CD14-positive monocyte (primary cell): ENCODE measurements around the gene PICK1. TPM values are rescaled to one million over a fixed set of nuclear protein-coding genes. Genes with fewer than 3 reads are reported as not detected.

ENCODE experiments used
- DNase-seq, 3 donors: peaks; one replicate each; pipeline ENCODE4 v3.0.0-alpha.2; 2011 to 2022
- H2AFZ ChIP-seq: 2 replicates; pipeline ENCODE4 v1.6.0; 2012; ENCODE audit warnings: mild to moderate bottlenecking, low read depth, low read length, inconsistent platforms; ENCODE audit not compliant: insufficient read depth, poor library complexity, severe bottlenecking
- H3K27ac ChIP-seq, 2 donors: 1 replicate in 1 of 2; 2 replicates in 1 of 2; pipeline ENCODE4 v1.5.1; 2012 to 2013; ENCODE audit warnings: low read length in 2 of 2, control low read depth in 1 of 2, inconsistent platforms in 1 of 2, low read depth in 1 of 2, mild to moderate bottlenecking in 1 of 2
- H3K27me3 ChIP-seq, 2 donors: one replicate each; pipeline versions ENCODE4 v1.6.0 to v1.6.1; 2011 to 2013; ENCODE audit warnings: low read length in 2 of 2; ENCODE audit not compliant: control insufficient read depth in 2 of 2, insufficient read depth in 2 of 2
- H3K36me3 ChIP-seq, 2 donors: replicated peaks in 1 of 2; 1 replicate in 1 of 2; 2 replicates in 1 of 2; pipeline versions ENCODE4 v1.5.1 to v1.6.1; 2012 to 2013; ENCODE audit warnings: low read length in 2 of 2, control low read depth in 1 of 2, inconsistent platforms in 1 of 2, mild to moderate bottlenecking in 1 of 2; ENCODE audit not compliant: insufficient read depth in 2 of 2, control insufficient read depth in 1 of 2
- H3K4me1 ChIP-seq, 2 donors: 1 replicate in 1 of 2; 2 replicates in 1 of 2; pipeline versions ENCODE4 v1.5.1 to v1.6.1; 2012 to 2013; ENCODE audit warnings: low read length in 2 of 2, control low read depth in 1 of 2, inconsistent platforms in 1 of 2, mild to moderate bottlenecking in 1 of 2, moderate library complexity in 1 of 2; ENCODE audit not compliant: insufficient read depth in 2 of 2, control insufficient read depth in 1 of 2
- H3K4me2 ChIP-seq: replicated peaks from 2 replicates; pipeline ENCODE3; 2012; ENCODE audit warnings: low read length, moderate library complexity, mild to moderate bottlenecking; ENCODE audit not compliant: poor library complexity, severe bottlenecking; ENCODE audit errors: extremely low read depth
- H3K4me3 ChIP-seq, 3 experiments: fragments of 200-600 bp in 1 of 3; sonication (generic) in 1 of 3; replicated peaks in 1 of 3; 1 replicate in 2 of 3; 2 replicates in 1 of 3; pipeline ENCODE4 v1.5.1; 2011 to 2013; ENCODE audit warnings: low read length in 3 of 3, mild to moderate bottlenecking in 3 of 3, control low read depth in 2 of 3, low read depth in 2 of 3, inconsistent platforms in 1 of 3, moderate library complexity in 1 of 3
- H3K79me2 ChIP-seq: 2 replicates; pipeline ENCODE4 v1.6.0; 2012; ENCODE audit warnings: mild to moderate bottlenecking, control low read depth, inconsistent platforms, low read length, moderate library complexity; ENCODE audit not compliant: insufficient read depth
- H3K9ac ChIP-seq: 2 replicates; pipeline ENCODE4 v1.6.0; 2017; ENCODE audit warnings: low read length, mild to moderate bottlenecking; ENCODE audit not compliant: insufficient read depth, poor library complexity, severe bottlenecking
- H3K9me3 ChIP-seq, 2 donors: replicated peaks in 1 of 2; 1 replicate in 1 of 2; 2 replicates in 1 of 2; pipeline versions ENCODE4 v1.5.1 to v1.6.1; 2012 to 2013; ENCODE audit warnings: low read length in 2 of 2, control low read depth in 1 of 2; ENCODE audit not compliant: control insufficient read depth in 1 of 2, insufficient read depth in 1 of 2
- H4K20me1 ChIP-seq: 2 replicates; pipeline ENCODE4 v1.6.0; 2012; ENCODE audit warnings: mild to moderate bottlenecking, low read length, control low read depth, moderate library complexity; ENCODE audit not compliant: insufficient read depth
- H3K27ac Mint-ChIP-seq, 7 donors: one replicate each; pipeline ENCODE4 v1.8.0; 2020; ENCODE audit warnings: mild to moderate bottlenecking in 7 of 7, mixed read lengths in 7 of 7, moderate library complexity in 6 of 7, inconsistent platforms in 2 of 7
- H3K27me3 Mint-ChIP-seq, 3 donors: one replicate each; pipeline ENCODE4 v1.8.0; 2021 to 2022; ENCODE audit warnings: low read depth in 3 of 3, mild to moderate bottlenecking in 3 of 3, mixed read lengths in 3 of 3, moderate library complexity in 3 of 3, inconsistent platforms in 1 of 3
- H3K36me3 Mint-ChIP-seq, 2 donors: one replicate each; pipeline ENCODE4 v1.8.0; 2020; ENCODE audit warnings: mixed read lengths in 2 of 2, inconsistent platforms in 1 of 2, mild to moderate bottlenecking in 1 of 2
- H3K4me1 Mint-ChIP-seq: one replicate; pipeline ENCODE4 v1.8.0; 2020; ENCODE audit warnings: mild to moderate bottlenecking, mixed read lengths
- H3K4me3 Mint-ChIP-seq, 2 donors: one replicate each; pipeline ENCODE4 v1.8.0; 2020; ENCODE audit warnings: mild to moderate bottlenecking in 2 of 2, mixed read lengths in 2 of 2, moderate library complexity in 1 of 2
- H3K9me3 Mint-ChIP-seq, 7 donors: one replicate each; pipeline ENCODE4 v1.8.0; 2020 to 2022; ENCODE audit warnings: mixed read lengths in 7 of 7, mild to moderate bottlenecking in 6 of 7, moderate library complexity in 6 of 7, inconsistent platforms in 2 of 7
- WGBS: methylation state at CpG from one replicate; pipeline ENCODE4 v1.1.5; 2013; ENCODE audit warnings: missing lambda C conversion rate; ENCODE audit not compliant: insufficient coverage; 5-methylcytosine and 5-hydroxymethylcytosine counted together
- intact Hi-C, 2 donors: fragments of 100-400 bp; cut with micrococcal nuclease; formaldehyde crosslinking; loops; one replicate each; pipeline versions ENCODE4 v1.15.0 to v1.15.1; 2023
- polyA plus RNA-seq, 3 donors: library from polyadenylated mRNA; depleted of rRNA in 1 of 3; unstranded in 2 of 3; stranded (reverse) in 1 of 3; fragments of 300-500 nt in 2 of 3; fragments of >200 nt in 1 of 3; fragmentation: Illumina TruSeq in 2 of 3; gene quantifications; 1 replicate in 2 of 3; 2 replicates in 1 of 3; pipeline ENCODE4 v1.2.3, GENCODE V29; 2012 to 2021
- TF ChIP-seq, protein P1 (sequence below): fragments of 200-600 bp; IDR thresholded peaks from one replicate; pipeline ENCODE4 v1.8.0; 2022; ENCODE audit warnings: antibody characterized with exemption, mild to moderate bottlenecking

Gene PICK1
- polyA plus RNA-seq, 3 donors: 6.4 to 16.9 (median 7.2) TPM

DNA sequence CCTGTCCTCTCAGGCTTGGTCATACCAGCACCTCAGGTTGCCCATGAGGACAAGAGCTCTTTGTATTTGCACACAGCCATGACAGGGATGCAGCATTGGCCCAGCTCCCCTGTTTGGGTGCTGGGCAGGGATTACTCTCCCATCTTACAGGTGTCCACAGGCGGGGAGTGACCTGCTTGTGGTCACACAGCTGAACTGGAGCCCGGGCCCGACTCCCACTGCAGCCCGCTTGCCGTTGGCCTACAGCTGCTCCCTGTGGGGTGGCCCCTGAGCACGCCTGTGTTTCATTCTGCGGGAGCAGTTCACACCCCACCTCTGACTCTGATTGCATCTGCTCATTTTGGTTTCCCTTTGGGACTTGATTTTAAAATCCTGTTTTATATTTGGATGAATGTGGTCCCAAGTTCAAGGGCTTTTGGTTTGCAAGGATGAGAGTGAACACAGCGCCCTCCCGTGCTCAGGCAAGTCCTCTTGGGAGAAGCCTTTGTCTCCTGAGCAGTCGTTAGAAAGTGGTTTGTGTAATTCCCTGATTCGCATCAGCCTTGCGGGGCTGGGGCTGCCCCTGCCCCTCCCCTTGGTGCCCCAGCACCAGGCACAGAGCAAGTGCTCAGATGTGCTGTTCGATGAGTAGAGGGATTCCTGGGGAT lies 9.3 kb downstream of the PICK1 start:
- no peaks in the 10 kb centered on the region for H4K20me1 ChIP-seq
- no peaks in the 10 kb centered on the region for H3K9me3 ChIP-seq
- TF ChIP-seq, protein P1, sequence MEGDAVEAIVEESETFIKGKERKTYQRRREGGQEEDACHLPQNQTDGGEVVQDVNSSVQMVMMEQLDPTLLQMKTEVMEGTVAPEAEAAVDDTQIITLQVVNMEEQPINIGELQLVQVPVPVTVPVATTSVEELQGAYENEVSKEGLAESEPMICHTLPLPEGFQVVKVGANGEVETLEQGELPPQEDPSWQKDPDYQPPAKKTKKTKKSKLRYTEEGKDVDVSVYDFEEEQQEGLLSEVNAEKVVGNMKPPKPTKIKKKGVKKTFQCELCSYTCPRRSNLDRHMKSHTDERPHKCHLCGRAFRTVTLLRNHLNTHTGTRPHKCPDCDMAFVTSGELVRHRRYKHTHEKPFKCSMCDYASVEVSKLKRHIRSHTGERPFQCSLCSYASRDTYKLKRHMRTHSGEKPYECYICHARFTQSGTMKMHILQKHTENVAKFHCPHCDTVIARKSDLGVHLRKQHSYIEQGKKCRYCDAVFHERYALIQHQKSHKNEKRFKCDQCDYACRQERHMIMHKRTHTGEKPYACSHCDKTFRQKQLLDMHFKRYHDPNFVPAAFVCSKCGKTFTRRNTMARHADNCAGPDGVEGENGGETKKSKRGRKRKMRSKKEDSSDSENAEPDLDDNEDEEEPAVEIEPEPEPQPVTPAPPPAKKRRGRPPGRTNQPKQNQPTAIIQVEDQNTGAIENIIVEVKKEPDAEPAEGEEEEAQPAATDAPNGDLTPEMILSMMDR: no peak
- peaks cover 53 to 81% of the 10 kb centered on the region in 2 donors for H3K36me3 Mint-ChIP-seq
- H3K4me1 ChIP-seq: peaks cover 8 to 12% of the 10 kb centered on the region in 2 donors
- intact Hi-C loops: no loop called here
- no peaks in the 10 kb centered on the region for H3K27me3 ChIP-seq
- no peak overlapping the region for H3K9ac ChIP-seq
- H3K36me3 ChIP-seq: peaks cover 55 to 57% of the 10 kb centered on the region in 2 donors
- H3K27ac Mint-ChIP-seq: no peak overlapping the region
- H3K4me3 ChIP-seq: no peak overlapping the region
- no peak overlapping the region for H2AFZ ChIP-seq
- no peaks in the 10 kb centered on the region for H3K79me2 ChIP-seq
- H3K4me1 Mint-ChIP-seq: peaks cover 12% of the 10 kb centered on the region
- peaks cover 0 to 2% (median 0%) of the 10 kb centered on the region in 7 donors for H3K9me3 Mint-ChIP-seq
- H3K27me3 Mint-ChIP-seq: peaks cover 0 to 3% (median 0%) of the 10 kb centered on the region in 3 donors
- H3K27ac ChIP-seq: no peak overlapping the region
- H3K4me2 ChIP-seq: no peak overlapping the region
- H3K4me3 Mint-ChIP-seq: no peak overlapping the region
- WGBS: 97% methylated on average over 7 of the region's 13 CpGs
- no peak for DNase-seq

DNA sequence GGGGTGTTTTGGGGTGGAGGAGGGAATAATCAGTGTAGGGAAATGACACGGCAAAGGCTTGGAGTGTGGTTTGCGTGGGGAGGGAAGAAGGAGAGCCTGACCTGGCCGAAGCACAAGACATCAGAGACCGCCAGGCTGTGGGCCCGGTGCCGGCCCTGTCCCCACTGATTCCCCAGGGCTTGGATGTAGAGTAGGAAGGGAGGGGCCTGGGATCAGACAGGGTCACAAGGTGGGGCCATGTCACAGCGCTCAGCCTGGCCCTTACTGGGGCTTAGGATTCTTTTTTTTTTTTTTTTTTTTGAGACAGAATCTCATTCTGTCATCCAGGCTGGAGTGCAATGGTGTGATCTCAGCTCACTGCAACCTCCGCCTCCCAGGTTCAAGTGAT lies 9.8 kb downstream of the PICK1 start:
- Mint-ChIP-seq H3K27me3 (peaks cover 0 to 3% (median 0%) of the 10 kb centered on the region in 3 donors), H3K36me3 (peaks cover 50 to 80% of the 10 kb centered on the region in 2 donors), H3K4me3 (no peak overlapping the region), H3K9me3 (peaks cover 0 to 2% (median 0%) of the 10 kb centered on the region in 7 donors), H3K4me1 (peaks cover 12% of the 10 kb centered on the region), H3K27ac (no peak overlapping the region)
- peaks cover 8 to 12% of the 10 kb centered on the region in 2 donors for H3K4me1 ChIP-seq
- H2AFZ ChIP-seq: no peak overlapping the region
- no peaks in the 10 kb centered on the region for H4K20me1 ChIP-seq
- H3K4me2 ChIP-seq: no peak overlapping the region
- 85% methylated on average over 5 of the region's 8 CpGs for WGBS
- TF ChIP-seq, protein P1: no peak
- intact Hi-C loops: no loop called here
- H3K36me3 ChIP-seq: peaks cover 55 to 62% of the 10 kb centered on the region in 2 donors
- no peak overlapping the region for H3K27ac ChIP-seq
- H3K4me3 ChIP-seq: no peak overlapping the region
- no peaks in the 10 kb centered on the region for H3K27me3 ChIP-seq
- H3K9ac ChIP-seq: no peak overlapping the region
- no peak for DNase-seq
- H3K79me2 ChIP-seq: no peaks in the 10 kb centered on the region
- H3K9me3 ChIP-seq: no peaks in the 10 kb centered on the region
